HG03565 (cell line): ENCODE data around the gene RAB11FIP5.
"Not testable (repeated sequence)": the region's sequence is repeated elsewhere in the genome, so short reads cannot be mapped to it uniquely, and the experiment has no call there.

Experiments
- ATAC-seq: cut with Tn5 transposase; IDR thresholded peaks from one replicate; pipeline ENCODE4 v1.9.1; 2021; ENCODE audit warnings: mild to moderate bottlenecking, moderate library complexity; ENCODE audit not compliant: unreplicated experiment

The RAB11FIP5 gene

GRCh38 chr2:73112913-73113854 is at the start of gene RAB11FIP5:
RAB11FIP5 (minus strand) TSS chr2:73112948; CDS start chr2:73112777, 171 bp downstream.
- ATAC-seq, result no peak

GRCh38 chr2:73156539-73157124 is 43.9 kb upstream of the RAB11FIP5 start:
- ATAC-seq, result no peak

- no peak for ATAC-seq
Observed at GRCh38 chr2:73142937-73143336, 30.2 kb upstream of the RAB11FIP5 start.

GRCh38 chr2:73141896-73142295 is 29.1 kb upstream of the RAB11FIP5 start:
- ATAC-seq, result no peak

- ATAC-seq, result no peak
Observed at GRCh38 chr2:73135236-73135635, 22.5 kb upstream of the RAB11FIP5 start.

- no peak for ATAC-seq
Observed at GRCh38 chr2:73134471-73134870, 21.7 kb upstream of the RAB11FIP5 start.

GRCh38 chr2:73133566-73134197 is 20.9 kb upstream of the RAB11FIP5 start:
- ATAC-seq, result no peak

- ATAC-seq, result no peak
Observed at GRCh38 chr2:73131807-73132206, 19.1 kb upstream of the RAB11FIP5 start.

GRCh38 chr2:73130790-73131189 is 18.0 kb upstream of the RAB11FIP5 start:
- ATAC-seq, result no peak

- ATAC-seq, result no peak
Observed at GRCh38 chr2:73128841-73129535, 16.2 kb upstream of the RAB11FIP5 start.

GRCh38 chr2:73122536-73122935 is 9.8 kb upstream of the RAB11FIP5 start:
- ATAC-seq, result no peak

GRCh38 chr2:73119611-73120239 is 7.0 kb upstream of the RAB11FIP5 start:
- ATAC-seq, result not testable (repeated sequence)

GRCh38 chr2:73117441-73117840 is 4.7 kb upstream of the RAB11FIP5 start:
- ATAC-seq, result no peak

GRCh38 chr2:73116182-73116960 is 3.6 kb upstream of the RAB11FIP5 start:
- no peak for ATAC-seq

- no peak for ATAC-seq
Observed at GRCh38 chr2:73114273-73114867, 1.6 kb upstream of the RAB11FIP5 start.

GRCh38 chr2:73112026-73112912 is 479 bp downstream of the RAB11FIP5 start:
- no peak for ATAC-seq

GRCh38 chr2:73111073-73112025 is 1.4 kb downstream of the RAB11FIP5 start:
- no peak for ATAC-seq
